Smooth muscle cell (in vitro differentiated cells): ENCODE measurements around the gene PROM2. TPM values are rescaled to one million over a fixed set of nuclear protein-coding genes. Genes with fewer than 3 reads are reported as not detected.

Experiments used
- DNase-seq: peaks from one replicate; lab custom pipeline; 2025; ENCODE audit not compliant: unreplicated experiment; lab: John Stamatoyannopoulos, UW
- H2AFZ ChIP-seq: fragments of 200-600 bp; sonication (generic); 2 replicates; pipeline ENCODE4 v1.6.0; 2016; ENCODE audit warnings: antibody characterized with exemption, low read depth, mild to moderate bottlenecking
- H3F3A ChIP-seq: fragments of 200-600 bp; sonication (generic); 2 replicates; pipeline ENCODE4 v1.6.0; 2017; ENCODE audit warnings: antibody characterized with exemption, low read depth
- H3K27ac ChIP-seq: fragments of 200-600 bp; sonication (generic); 2 replicates; pipeline ENCODE4 v1.5.1; 2016; ENCODE audit warnings: low read depth, mild to moderate bottlenecking
- H3K27me3 ChIP-seq: fragments of 200-600 bp; sonication (generic); 2 replicates; pipeline ENCODE4 v1.6.1; 2016; ENCODE audit warnings: low read depth, mild to moderate bottlenecking
- H3K36me3 ChIP-seq: fragments of 200-600 bp; sonication (generic); 2 replicates; pipeline ENCODE4 v1.5.1; 2016; ENCODE audit warnings: low read depth
- H3K4me1 ChIP-seq: fragments of 200-600 bp; sonication (generic); 2 replicates; pipeline ENCODE4 v1.5.1; 2016; ENCODE audit warnings: low read depth
- H3K4me2 ChIP-seq: fragments of 200-600 bp; sonication (generic); 2 replicates; pipeline ENCODE4 v1.6.0; 2016; ENCODE audit warnings: mild to moderate bottlenecking
- H3K4me3 ChIP-seq: fragments of 200-600 bp; sonication (generic); 2 replicates; pipeline ENCODE4 v1.5.1; 2016; ENCODE audit warnings: mild to moderate bottlenecking
- H3K79me2 ChIP-seq: fragments of 200-600 bp; sonication (generic); 2 replicates; pipeline ENCODE4 v1.6.0; 2016; ENCODE audit warnings: low read depth, mild to moderate bottlenecking
- H3K9ac ChIP-seq: fragments of 200-600 bp; sonication (generic); 2 replicates; pipeline ENCODE4 v1.6.0; 2016; ENCODE audit warnings: low read depth
- H3K9me3 ChIP-seq: fragments of 200-600 bp; sonication (generic); replicated peaks from 2 replicates; pipeline ENCODE4 v1.5.1; 2016; ENCODE audit warnings: low read depth
- H4K20me1 ChIP-seq: fragments of 200-600 bp; sonication (generic); 2 replicates; pipeline ENCODE4 v1.6.0; 2016; ENCODE audit warnings: low read depth
- CTCF ChIP-seq: fragments of 200-600 bp; sonication (generic); IDR thresholded peaks from 2 replicates; pipeline ENCODE4 v1.5.1; 2017; ENCODE audit warnings: borderline replicate concordance, mild to moderate bottlenecking, antibody characterized with exemption; ENCODE audit not compliant: insufficient read depth, poor library complexity, severe bottlenecking
- WGBS: methylation state at CpG from one replicate; pipeline ENCODE4 v1.1.7; 2016; ENCODE audit warnings: low lambda C conversion rate; 5-methylcytosine and 5-hydroxymethylcytosine counted together
- polyA plus RNA-seq: library from polyadenylated mRNA; unstranded; fragments of >200 nt; fragmentation: Nextera tagmentation; extraction: Ambion mirVana; gene quantifications from 2 replicates; pipeline ENCODE4 v1.2.1, GENCODE V29; 2016
- total RNA-seq: library from RNA; depleted of rRNA; stranded (reverse); fragments of >200 nt; gene quantifications from 2 replicates; pipeline ENCODE4 v1.2.3, GENCODE V29; 2014

PROM2 gene
- total and polyA plus RNA-seq, 2 experiments from 2014 or later = 0.70 to 4.2 TPM

- no peaks in the 10 kb centered on the region for H3K9me3 ChIP-seq
- H4K20me1 ChIP-seq = no peaks in the 10 kb centered on the region
- H3K9ac ChIP-seq = no peak overlapping the region
- no peaks in the 10 kb centered on the region for H3K27me3 ChIP-seq
- H3K4me3 ChIP-seq = no peak overlapping the region
- no peaks in the 10 kb centered on the region for H3K4me1 ChIP-seq
- 83% methylated on average over 6 of the region's 6 CpGs for WGBS
- no peak overlapping the region for H2AFZ ChIP-seq
- H3K27ac ChIP-seq = no peak overlapping the region
- no peak overlapping the region for H3K4me2 ChIP-seq
- DNase-seq = no peak
- no peaks in the 10 kb centered on the region for H3F3A ChIP-seq
- H3K36me3 ChIP-seq = no peaks in the 10 kb centered on the region
- H3K79me2 ChIP-seq = no peaks in the 10 kb centered on the region
- no peak for TF ChIP-seq CTCF
Measured at GRCh38 chr2:95261602-95262001, 12.6 kb upstream of the PROM2 start.

GRCh38 chr2:95262896-95263542 lies 11.2 kb upstream of the PROM2 start:
- Histone ChIP-seq H4K20me1 (no peaks in the 10 kb centered on the region), H3K4me2 (no peak overlapping the region), H3K36me3 (no peaks in the 10 kb centered on the region), H3K4me3 (no peak overlapping the region), H3F3A (no peaks in the 10 kb centered on the region), H3K27ac (no peak overlapping the region), H3K79me2 (no peaks in the 10 kb centered on the region), H2AFZ (no peak overlapping the region), H3K4me1 (no peaks in the 10 kb centered on the region), H3K9ac (no peak overlapping the region), H3K27me3 (no peaks in the 10 kb centered on the region), H3K9me3 (no peaks in the 10 kb centered on the region)
- no peak for DNase-seq
- no peak for TF ChIP-seq CTCF
- 61% methylated on average over 2 of the region's 2 CpGs for WGBS

GRCh38 chr2:95264624-95265023 lies 9.6 kb upstream of the PROM2 start:
- no peak overlapping the region for H2AFZ ChIP-seq
- no peaks in the 10 kb centered on the region for H3F3A ChIP-seq
- H3K4me2 ChIP-seq = no peak overlapping the region
- no peaks in the 10 kb centered on the region for H3K27me3 ChIP-seq
- H3K27ac ChIP-seq = no peak overlapping the region
- no peak overlapping the region for H3K9ac ChIP-seq
- H3K4me3 ChIP-seq = no peak overlapping the region
- no peak for DNase-seq
- no peaks in the 10 kb centered on the region for H3K4me1 ChIP-seq
- 66% methylated on average over 6 of the region's 6 CpGs for WGBS
- H3K9me3 ChIP-seq = no peaks in the 10 kb centered on the region
- H3K36me3 ChIP-seq = no peaks in the 10 kb centered on the region
- no peaks in the 10 kb centered on the region for H3K79me2 ChIP-seq
- no peaks in the 10 kb centered on the region for H4K20me1 ChIP-seq
- TF ChIP-seq CTCF = no peak

- Histone ChIP-seq H3K4me1 (no peaks in the 10 kb centered on the region), H3K36me3 (no peaks in the 10 kb centered on the region), H3K9ac (no peak overlapping the region), H3K9me3 (no peaks in the 10 kb centered on the region), H3K27ac (no peak overlapping the region), H3K27me3 (no peaks in the 10 kb centered on the region), H3K79me2 (no peaks in the 10 kb centered on the region), H2AFZ (no peak overlapping the region), H4K20me1 (no peaks in the 10 kb centered on the region), H3K4me3 (no peak overlapping the region), H3F3A (no peaks in the 10 kb centered on the region), H3K4me2 (no peak overlapping the region)
- no peak for DNase-seq
- WGBS = 84% methylated on average over 4 of the region's 4 CpGs
- no peak for TF ChIP-seq CTCF
Measured at GRCh38 chr2:95265182-95265581, 9.1 kb upstream of the PROM2 start.
